ENCODE results near the gene ECM1.

ECM1 gene

DNA sequence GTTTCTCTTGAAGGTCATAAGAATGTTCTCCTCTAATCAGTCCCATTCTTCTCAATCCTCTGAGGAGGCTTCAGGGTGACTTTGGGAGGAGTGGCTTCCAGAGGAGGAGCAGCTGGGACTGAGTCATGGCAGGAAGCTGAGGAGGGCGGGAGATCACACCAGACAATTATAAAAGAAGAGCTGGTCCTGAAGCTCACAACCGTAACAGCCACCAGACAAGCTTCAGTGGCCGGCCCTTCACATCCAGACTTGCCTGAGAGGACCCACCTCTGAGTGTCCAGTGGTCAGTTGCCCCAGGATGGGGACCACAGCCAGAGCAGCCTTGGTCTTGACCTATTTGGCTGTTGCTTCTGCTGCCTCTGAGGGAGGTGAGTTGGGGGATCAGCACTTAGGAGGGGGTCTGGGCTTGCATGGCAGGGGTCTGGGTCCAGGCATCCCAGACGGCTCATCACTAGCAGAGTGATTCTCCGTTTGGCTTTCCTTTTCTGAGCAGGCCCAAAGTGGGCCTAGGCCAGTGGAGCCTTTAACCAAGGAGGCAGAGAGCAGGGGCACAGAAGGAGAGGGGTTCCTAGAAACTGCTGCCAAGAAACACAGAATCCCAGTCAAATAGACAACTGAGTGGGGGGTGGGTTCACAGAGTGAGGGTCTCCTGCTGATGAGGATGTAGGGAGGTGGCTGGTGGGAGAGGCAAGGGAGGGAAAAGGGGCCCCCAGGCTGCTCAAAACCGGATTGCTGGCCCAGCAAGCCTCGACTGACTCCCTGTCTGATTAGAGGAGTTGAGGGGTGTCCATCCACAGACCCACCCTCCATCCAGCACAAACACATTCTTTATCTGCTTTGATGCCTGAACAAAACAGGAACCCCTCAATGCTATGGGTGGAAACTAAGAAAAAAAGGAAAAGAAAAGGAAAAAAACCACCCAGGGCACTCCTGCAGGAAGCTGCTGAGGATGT is at the start of gene ECM1:
ECM1 (plus strand) TSS at position 198 of the 953 bp plus-strand sequence; CDS start at position 299, 101 bp downstream.
- DNase-seq, result no peak

GRCh38 chr1:150464422-150464826 is 43.5 kb upstream of the ECM1 start:
- DNase-seq, result peak; percentile 63

DNA sequence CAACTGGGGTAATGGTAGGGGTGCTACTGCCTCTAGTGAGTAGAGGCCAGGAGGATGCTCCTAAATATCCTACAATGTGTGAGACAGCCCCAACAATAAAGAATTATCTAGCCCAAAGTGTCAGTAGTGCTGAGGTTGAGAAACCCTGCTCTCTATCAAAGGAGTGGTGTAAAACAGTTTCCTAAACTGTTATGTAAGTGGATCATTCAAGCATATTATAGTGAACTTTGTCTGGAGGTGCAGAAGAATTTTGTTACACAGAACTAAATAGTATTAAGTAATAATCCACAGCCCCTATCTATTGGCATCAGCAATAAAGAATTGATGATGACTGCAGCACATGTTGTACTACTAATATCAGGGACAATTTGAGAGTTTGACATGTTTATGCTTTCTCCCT is 40.9 kb upstream of the ECM1 start:
- no peak for DNase-seq

DNA sequence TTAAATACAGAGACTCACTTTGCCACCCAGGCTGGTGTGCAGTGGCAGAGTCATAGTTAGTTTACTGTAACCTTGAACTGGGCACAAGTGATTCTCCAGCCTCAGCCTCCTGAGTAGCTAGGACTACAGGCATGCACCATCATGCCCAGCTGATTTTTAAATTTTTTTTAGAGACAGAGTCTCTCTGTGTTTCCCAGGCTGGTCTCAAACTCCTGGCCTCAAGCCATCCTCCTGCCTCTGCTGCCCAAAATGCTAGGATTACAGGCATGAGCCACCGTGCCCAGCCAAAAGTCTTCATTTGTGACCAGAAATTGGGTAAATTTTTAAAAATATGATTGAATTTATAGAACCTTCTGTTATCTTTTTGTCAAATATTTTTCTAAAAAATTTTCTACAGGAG is 38.6 kb upstream of the ECM1 start:
- no peak for DNase-seq

GRCh38 chr1:150472601-150473200 is 35.2 kb upstream of the ECM1 start:
- DNase-seq, result no peak

- DNase-seq, result no peak
Measured at GRCh38 chr1:150473659-150474058, 34.2 kb upstream of the ECM1 start.

GRCh38 chr1:150474869-150475268 is 33.0 kb upstream of the ECM1 start:
- no peak for DNase-seq

DNA sequence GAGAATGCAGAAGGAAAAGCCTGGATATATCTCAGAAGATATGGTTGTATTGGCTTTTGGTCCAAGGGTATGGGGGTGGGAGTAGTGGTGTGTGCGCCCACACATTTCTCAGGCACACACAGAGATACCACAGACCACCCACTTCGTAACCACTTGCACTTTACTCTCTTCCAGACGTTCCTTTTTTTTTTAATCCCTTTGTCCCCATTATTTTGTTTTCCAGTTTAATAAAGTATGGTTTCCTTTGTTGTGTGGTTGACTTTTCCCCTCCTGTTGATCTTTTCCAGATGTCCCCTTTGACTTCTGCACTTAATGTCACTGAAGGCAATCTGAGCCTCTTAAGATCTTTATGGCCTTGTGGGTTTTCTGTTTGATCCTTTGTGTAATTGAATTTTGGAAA is 31.2 kb upstream of the ECM1 start:
- no peak for DNase-seq

DNA sequence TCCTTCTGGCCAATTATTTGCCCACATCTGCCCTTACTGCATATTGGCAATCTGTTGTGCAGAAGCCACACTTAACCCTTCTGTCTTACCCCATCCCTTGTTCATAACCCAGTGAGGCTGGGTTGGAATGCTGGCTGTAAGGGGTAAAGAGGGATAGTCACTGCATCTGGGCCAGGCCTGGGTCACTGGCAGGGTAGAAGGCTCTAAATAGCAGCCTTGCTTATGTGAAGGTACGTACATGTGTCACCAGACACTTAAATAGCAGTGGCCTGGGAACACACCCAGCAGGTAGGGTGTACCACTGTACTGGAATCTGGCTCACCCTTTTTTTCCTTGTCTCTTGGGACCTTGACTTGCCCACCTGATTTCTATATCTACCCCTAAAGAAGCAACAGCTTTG is 30.6 kb upstream of the ECM1 start:
- no peak for DNase-seq

DNA sequence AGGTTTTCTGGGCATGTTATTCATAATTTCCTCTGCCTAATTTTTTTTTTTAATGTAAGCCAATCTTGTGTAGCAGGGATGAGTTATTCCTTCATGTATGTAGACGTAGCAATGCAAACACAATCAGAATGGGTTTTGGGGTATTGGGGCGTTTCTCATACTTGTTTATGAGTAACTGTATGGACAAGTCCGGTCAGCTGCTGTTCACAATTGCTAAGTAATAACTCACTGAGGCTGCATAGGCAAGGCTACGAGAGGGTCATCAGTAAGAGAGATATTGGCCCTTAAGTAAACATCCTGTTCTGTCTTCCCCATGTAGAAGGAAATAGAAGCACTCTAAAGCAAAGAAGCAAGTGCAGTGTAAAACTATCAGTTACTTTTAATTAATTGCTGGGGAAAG is 30.2 kb upstream of the ECM1 start:
- no peak for DNase-seq

DNA sequence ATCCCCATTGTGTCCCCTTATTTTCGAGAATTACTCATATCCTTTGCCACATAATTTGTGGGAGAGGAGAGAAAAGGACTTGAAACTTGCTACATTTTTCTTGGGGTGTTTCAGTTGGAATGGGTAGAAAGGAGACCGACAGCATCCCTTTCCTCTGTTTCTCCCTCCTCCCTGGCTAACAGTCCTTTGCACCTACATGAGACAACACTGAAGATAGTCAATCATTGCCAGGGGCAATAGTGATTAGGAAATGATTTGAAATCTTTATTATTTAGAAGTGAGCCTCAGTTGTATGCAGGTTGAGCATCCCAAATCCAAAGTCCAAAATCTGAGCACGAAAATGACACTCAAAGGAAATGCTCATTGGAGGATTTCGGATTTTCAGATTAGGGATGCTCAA is 28.5 kb upstream of the ECM1 start:
- no peak for DNase-seq

DNA sequence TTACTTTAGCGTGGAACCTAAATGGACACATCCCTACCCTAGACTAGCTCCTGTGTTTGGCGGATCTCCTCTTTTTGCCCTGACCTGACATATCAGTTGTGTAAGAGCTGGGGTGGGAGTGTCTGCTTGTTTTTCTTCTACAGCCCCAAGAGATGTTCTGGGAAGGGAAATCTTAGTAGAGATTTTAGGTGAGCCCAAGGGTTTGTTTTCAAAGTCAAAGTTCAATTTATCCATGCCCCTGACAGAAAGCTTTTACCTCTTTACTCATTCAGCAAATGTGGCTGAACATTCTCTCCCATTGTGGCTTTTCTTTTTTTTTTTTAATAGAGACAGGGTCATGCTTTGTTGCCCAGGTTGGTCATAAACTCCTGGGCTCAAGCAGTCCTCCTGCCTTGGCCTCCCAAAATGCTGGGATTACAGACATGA is 28.0 kb upstream of the ECM1 start:
- no peak for DNase-seq

- no peak for DNase-seq
Measured at GRCh38 chr1:150484431-150484830, 23.5 kb upstream of the ECM1 start.

GRCh38 chr1:150484861-150485260 is 23.0 kb upstream of the ECM1 start:
- no peak for DNase-seq

DNA sequence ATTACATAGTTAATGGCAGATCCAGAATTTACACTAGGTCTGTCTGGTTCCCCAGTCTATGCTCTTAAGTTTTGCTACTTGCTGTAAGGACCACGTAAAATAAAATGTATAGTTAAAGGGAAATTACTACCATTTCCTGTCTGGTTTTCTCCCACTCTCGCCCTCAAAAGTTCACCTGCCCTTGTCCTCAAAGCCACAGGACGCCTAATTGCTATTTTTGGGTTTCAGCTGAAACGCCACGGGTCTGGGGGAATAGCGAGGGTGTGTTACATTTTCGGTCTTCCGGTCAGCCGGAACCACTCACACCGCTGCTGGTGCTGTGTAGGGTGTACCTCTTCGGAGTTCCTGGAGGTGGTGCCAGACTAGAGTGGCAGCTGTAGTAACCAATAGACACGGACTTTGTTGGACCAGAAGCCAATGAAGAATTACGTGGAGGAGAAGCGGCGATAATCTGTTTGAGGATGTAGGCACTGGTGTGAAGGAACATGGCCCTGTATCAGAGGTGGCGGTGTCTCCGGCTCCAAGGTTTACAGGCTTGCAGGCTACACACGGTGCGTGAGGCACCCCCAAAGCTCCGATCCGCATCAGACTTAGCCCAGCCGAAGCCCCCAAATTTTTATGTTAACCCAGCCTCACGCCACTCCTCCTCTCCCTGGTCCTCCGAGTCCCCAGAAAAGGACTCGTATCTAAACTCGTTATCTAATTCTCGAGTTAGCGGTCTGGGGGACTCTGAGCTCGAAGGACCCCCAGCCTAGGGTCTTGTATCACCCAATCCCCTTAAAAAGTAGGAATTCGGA is 20.7 kb upstream of the ECM1 start, which contains the start of gene TARS2:
TARS2 (plus strand) TSS at position 454 of the 797 bp plus-strand sequence; CDS start at position 486, 32 bp downstream.
- peak; percentile 95 for DNase-seq

DNA sequence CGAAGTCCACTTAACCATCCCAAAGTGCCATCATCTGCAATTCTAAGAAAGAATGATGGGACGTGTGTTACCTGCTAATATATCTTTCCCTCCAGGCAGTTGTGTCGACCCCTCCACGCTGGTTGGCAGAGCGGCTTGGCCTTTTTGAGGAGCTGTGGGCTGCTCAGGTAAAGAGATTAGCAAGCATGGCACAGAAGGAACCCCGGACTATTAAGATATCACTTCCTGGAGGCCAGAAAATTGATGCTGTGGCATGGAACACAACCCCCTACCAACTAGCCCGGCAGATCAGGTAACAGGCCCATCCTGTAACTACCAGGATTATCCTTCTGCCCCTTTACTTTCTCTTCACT is 20.2 kb upstream of the ECM1 start:
- no peak for DNase-seq

- DNase-seq, result no peak
Measured at GRCh38 chr1:150493175-150493574, 14.7 kb upstream of the ECM1 start.

DNA sequence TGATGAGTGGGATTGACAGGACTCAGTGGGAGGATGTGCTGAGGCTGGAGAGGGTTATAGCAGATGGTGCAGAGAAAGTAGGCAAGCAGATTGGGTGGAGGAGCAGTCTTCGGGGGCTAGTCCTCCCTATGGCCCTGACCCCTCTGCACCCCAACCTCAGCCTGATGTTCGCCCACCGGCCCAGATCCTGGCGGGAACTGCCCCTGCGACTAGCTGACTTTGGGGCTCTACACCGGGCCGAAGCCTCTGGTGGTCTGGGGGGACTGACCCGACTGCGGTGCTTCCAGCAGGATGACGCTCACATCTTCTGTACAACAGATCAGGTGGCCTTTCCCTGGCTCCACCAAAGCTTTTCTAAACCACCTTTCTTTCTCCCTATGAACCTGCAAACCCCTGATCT is 9.6 kb upstream of the ECM1 start:
- DNase-seq, result no peak

DNA sequence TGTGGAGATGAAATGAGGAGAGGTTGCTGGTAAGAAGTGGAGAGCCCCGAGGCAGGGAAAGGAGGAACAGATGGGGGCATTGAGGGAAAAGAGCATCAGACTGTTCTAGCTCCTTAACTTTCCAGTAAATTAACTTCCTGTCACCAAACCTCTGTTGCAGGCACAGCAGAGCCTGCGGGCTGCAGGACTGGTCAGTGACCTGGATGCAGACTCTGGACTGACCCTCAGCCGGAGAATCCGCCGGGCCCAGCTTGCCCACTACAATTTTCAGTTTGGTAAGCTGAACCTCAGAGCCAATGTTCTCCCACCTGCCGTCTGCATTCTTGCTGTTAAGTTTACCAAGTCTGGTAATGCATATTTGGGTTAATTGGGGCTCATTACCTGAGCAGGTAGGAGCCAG is 2.5 kb upstream of the ECM1 start:
- DNase-seq, result no peak

DNA sequence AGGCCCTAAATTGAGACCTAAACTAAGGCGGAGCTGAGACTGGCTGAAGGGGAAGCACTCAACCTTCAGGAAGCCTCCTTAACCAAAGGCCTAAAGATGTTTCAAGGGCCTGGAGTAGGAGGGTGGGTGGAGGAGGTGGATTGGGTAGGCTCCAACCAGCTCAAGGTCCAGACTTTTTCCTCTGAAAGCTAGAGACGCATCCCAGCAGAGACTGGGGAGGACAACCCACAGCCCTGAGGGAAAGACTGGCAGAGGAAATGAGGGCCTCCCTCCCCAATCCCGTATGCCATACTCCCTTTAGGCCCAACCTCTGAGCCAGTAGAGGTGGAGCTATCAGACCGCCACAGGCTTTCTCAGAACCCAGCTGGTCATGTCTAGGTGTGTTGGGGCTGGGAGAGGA is 1.1 kb downstream of the ECM1 start:
- DNase-seq, result no peak

GRCh38 chr1:150511551-150511950 is 3.6 kb downstream of the ECM1 start:
- no peak for DNase-seq

- DNase-seq, result no peak
Measured at GRCh38 chr1:150511985-150512660, 4.2 kb downstream of the ECM1 start.

- DNase-seq, result no peak
Measured at GRCh38 chr1:150512846-150513245, 4.9 kb downstream of the ECM1 start.
